ENCODE measurements around the gene BEND6.

BEND6 gene

DNA sequence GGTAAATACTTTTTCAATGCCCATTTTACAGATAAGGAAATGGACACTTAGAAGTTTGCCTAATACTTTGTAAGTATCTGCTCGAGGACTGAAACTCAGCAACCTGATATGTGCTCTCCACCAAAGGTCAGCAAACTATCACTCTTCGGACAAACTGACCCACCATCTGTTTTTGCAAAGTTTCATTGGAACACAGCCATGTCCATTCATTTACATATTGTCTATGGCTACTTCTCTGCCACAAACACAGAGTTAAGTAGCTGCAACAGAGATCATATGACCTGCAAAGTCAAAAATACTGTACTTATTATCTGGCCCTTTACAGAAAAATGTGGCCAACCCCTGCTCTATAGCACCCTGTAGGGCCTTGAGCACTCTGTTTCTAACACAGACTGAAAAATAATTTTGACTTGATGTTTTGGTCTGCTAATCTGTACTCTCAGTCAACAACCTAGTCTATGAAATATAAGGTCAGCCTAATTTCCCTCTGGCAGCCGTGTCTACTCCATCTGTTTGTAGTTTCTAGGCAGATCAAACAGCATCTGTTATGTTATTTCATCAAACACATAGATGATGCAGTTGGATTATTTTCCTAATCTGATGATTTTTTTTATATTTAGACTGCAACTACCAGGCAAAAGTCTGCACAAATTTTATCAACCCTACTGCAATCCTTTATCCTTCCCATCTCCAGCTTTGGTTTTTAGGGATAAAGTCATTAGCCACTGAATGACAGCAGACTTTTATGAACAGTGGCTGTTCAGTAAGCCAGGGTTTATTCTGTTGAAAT is 41.4 kb upstream of the BEND6 start:
- Histone ChIP-seq H3K27ac (no peak overlapping the region), H3K4me1 (peaks cover 0 to 7% (median 0%) of the 10 kb centered on the region in 4 donors), H3K9me3 (no peaks in the 10 kb centered on the region), H3K36me3 (no peaks in the 10 kb centered on the region), H3K27me3 (no peaks in the 10 kb centered on the region), H3K4me3 (no peak overlapping the region)
- no peak for DNase-seq
- intact Hi-C loops (cut with DNase I; ENCODE audit: low total_unique reads): no loop called here
- TF ChIP-seq, protein P1, sequence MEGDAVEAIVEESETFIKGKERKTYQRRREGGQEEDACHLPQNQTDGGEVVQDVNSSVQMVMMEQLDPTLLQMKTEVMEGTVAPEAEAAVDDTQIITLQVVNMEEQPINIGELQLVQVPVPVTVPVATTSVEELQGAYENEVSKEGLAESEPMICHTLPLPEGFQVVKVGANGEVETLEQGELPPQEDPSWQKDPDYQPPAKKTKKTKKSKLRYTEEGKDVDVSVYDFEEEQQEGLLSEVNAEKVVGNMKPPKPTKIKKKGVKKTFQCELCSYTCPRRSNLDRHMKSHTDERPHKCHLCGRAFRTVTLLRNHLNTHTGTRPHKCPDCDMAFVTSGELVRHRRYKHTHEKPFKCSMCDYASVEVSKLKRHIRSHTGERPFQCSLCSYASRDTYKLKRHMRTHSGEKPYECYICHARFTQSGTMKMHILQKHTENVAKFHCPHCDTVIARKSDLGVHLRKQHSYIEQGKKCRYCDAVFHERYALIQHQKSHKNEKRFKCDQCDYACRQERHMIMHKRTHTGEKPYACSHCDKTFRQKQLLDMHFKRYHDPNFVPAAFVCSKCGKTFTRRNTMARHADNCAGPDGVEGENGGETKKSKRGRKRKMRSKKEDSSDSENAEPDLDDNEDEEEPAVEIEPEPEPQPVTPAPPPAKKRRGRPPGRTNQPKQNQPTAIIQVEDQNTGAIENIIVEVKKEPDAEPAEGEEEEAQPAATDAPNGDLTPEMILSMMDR (IDR thresholded peaks at IDR 0.05): no peak

DNA sequence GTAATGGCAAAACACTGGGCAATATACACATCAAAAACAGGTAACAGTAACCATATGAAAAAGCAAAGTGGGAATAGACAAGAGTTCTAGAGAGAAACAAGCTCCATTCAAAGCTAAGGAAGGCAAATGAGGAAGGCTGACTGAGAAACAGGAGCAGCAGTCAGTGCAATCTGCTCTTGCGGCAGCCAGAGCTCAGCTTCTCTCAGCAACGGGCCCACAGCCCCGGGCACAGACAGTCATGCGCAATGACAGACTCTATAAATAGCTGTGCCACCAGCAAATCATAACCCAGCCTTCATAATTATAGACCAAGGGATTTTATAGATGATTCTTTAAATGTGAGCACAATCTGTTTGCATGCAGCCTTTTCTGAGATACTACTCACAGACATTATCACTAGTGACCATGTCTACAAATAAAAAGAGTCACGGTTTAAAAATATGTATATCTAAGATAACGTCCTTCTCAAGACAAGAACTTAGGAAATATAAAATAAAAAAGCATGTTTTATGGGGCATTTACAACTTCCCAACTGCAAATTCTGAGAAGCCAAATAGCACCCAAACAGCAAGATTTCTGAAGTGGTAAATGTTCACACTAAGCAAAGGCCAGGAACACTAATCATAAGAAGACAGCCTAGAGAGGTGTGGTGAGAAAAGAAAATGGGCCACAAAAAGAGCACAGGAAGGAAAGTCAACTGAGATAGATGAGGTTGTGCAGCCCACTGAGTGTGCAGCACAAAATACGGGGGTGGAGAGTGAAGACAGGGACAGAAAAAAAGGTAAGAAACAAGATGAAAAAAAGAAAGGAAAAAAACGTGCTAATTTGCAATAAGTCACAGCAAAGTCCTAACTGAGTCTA is 39.9 kb upstream of the BEND6 start:
- H3K27ac ChIP-seq: no peak overlapping the region
- intact Hi-C loops (cut with DNase I; ENCODE audit: low total_unique reads): no loop called here
- H3K36me3 ChIP-seq: no peaks in the 10 kb centered on the region
- H3K4me1 ChIP-seq: peaks cover 0 to 7% (median 0%) of the 10 kb centered on the region in 4 donors
- no peaks in the 10 kb centered on the region for H3K9me3 ChIP-seq
- TF ChIP-seq, protein P1 (IDR thresholded peaks at IDR 0.05): no peak
- no peak overlapping the region for H3K4me3 ChIP-seq
- no peak for DNase-seq
- H3K27me3 ChIP-seq: peaks cover 0 to under 1% of the 10 kb centered on the region in 2 donors

DNA sequence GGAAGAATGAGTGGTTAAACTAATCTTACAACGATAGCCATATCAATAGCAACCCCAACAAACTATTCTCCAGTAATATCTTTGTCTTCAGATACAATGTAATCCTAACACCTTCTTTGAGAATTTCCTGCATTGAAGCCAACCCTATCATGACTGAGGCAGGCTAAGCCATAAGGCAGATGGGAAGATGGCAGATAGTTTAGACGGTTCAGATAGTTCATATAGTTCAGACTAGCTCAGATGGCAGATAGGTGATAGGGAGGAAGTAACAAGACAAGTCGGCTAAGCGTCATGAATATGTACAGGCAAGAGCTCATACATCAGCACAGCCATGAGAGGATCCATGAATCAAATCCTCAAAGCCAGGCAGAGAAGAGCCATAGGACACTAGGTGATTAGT is 39.1 kb upstream of the BEND6 start:
- intact Hi-C loops (cut with DNase I; ENCODE audit: low total_unique reads): no loop called here
- H3K27ac ChIP-seq: no peak overlapping the region
- peaks cover 0 to 2% of the 10 kb centered on the region in 2 donors for H3K27me3 ChIP-seq
- TF ChIP-seq, protein P1 (IDR thresholded peaks at IDR 0.05): no peak
- H3K36me3 ChIP-seq: no peaks in the 10 kb centered on the region
- no peak for DNase-seq
- peaks cover 0 to 7% (median 0%) of the 10 kb centered on the region in 4 donors for H3K4me1 ChIP-seq
- no peak overlapping the region for H3K4me3 ChIP-seq
- no peaks in the 10 kb centered on the region for H3K9me3 ChIP-seq

DNA sequence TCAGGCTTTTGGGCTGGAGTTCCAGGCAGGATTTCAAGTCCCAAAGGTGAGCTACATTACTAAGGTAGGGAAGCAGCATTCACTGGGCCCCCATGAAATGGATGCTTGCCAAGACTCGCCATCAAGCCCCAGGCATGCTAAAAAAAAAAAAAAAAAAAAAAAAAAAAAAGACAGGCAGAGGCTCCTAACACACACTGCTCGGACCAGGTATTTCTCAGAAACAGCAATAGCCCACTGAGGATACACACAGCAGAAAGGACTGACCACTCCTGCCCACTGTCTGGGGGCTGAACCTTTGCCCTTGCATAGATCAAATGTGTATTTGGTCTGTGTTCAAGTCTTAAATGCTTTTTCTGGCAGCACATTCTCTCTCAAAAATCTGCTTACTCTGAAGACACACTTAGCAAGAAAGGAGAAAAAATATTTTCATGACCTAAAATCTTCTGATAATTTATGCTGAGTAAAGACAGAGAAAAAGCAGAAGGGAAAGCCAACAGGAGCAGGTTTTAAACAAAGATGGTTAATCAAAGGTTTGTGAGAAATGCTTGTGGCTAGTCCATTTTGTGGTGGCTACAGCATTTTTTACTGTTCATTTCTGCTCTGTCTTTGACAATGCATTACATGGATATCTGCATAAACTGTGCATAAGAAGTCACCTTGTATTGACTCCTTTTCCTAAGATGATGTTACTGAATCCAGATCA is 37.9 kb upstream of the BEND6 start:
- TF ChIP-seq, protein P1 (IDR thresholded peaks at IDR 0.05): no peak
- no peak overlapping the region for H3K27ac ChIP-seq
- H3K4me3 ChIP-seq: no peak overlapping the region
- no peaks in the 10 kb centered on the region for H3K9me3 ChIP-seq
- no peak for DNase-seq
- peaks cover 0 to 7% (median 0%) of the 10 kb centered on the region in 4 donors for H3K4me1 ChIP-seq
- no peaks in the 10 kb centered on the region for H3K36me3 ChIP-seq
- intact Hi-C loops (cut with DNase I; ENCODE audit: low total_unique reads): no loop called here
- H3K27me3 ChIP-seq: peaks cover 0 to 2% of the 10 kb centered on the region in 2 donors

DNA sequence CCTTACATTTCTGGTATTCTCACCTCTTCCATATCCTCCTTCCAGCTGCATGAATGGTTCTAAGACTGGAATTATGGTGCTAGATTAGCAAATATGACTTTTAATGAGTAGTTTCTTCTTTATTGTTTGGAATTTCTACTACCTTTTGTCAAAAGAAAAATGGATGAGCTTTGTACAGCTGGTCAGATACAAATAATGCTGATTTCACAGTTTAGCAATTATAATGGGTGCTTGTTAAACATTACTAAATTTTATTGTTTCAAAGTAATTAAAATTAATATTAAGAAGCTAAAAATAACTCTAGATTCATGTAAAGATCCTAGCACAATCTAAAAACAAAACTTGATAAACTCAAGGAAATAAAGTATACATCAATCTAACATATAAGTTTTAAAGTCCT is 32.3 kb upstream of the BEND6 start:
- Histone ChIP-seq H3K9me3 (no peaks in the 10 kb centered on the region), H3K4me1 (no peaks in the 10 kb centered on the region), H3K36me3 (no peaks in the 10 kb centered on the region), H3K27me3 (peaks cover 0 to 2% of the 10 kb centered on the region in 2 donors), H3K4me3 (no peak overlapping the region), H3K27ac (no peak overlapping the region)
- intact Hi-C loops (cut with DNase I; ENCODE audit: low total_unique reads): no loop called here
- no peak for DNase-seq
- TF ChIP-seq, protein P1 (IDR thresholded peaks at IDR 0.05): no peak

Data from tibial artery (tissue), 4 donors.